HG03469 (cell line): ENCODE results near the gene UBXN7.
"Not testable (repeated sequence)": the region's sequence is repeated elsewhere in the genome, so short reads cannot be mapped to it uniquely, and the experiment has no call there.

Experiments
- ATAC-seq: cut with Tn5 transposase; IDR thresholded peaks from one replicate; pipeline ENCODE4 v1.9.1; 2021; ENCODE audit warnings: mild to moderate bottlenecking, moderate library complexity, moderate number of reproducible peaks; ENCODE audit not compliant: unreplicated experiment

The UBXN7 gene

DNA sequence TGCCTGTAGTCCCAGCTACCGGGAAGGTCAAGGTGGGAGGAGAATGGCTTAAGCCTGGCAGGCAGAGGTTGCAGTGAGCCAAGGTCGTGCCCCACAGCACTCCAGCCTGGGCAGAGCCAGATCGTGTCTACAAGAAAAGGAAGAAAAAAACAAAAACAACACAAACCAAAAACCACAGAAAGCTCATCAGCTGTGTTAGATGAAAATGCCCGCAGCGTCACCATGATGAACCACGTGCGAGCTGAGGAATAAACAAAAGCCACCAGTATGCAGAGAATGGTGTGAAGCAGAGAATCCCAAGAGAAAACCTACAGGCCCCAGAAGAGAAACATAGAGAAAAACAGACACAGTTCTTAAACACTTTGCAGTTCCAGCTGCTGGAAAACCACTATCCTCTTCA is 74.3 kb downstream of the UBXN7 start:
- ATAC-seq: no peak

DNA sequence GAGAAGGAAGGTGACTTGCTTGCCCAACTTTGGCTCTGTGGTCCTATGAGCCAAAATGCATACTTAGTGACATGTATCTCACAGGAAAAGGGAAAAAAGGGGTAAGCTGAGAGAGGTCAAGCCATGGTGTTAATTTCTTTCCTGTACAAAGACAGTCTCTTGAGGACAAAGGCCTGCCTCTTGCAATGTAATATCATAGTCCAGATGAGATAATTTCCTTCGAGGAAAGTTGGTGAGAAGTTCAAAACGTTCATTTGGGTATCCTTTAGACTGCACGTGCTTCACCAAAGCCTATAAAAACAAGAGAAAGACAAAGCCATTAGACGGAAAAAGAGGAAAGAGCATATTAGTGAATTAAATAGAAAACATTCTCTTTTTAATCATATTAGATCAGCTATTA is 75.7 kb downstream of the UBXN7 start:
- no peak for ATAC-seq

DNA sequence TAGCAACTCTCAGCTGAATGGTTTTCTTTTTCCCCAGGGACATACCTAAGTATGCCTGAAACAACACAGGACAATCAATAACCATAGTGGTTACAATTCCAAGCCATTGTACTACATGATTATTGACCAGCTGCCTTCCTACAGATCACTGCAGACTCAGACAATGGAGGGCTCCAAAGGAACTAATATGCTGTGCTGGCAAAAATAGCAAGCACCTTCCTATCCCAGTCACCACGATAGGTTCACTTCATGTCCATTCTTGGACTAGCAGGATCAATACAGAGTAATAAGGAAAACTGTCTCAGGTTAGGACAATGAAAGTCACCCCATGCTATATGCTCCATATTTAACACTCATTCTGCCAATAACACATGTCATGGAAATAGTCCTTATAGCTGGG is 76.6 kb downstream of the UBXN7 start:
- no peak for ATAC-seq

DNA sequence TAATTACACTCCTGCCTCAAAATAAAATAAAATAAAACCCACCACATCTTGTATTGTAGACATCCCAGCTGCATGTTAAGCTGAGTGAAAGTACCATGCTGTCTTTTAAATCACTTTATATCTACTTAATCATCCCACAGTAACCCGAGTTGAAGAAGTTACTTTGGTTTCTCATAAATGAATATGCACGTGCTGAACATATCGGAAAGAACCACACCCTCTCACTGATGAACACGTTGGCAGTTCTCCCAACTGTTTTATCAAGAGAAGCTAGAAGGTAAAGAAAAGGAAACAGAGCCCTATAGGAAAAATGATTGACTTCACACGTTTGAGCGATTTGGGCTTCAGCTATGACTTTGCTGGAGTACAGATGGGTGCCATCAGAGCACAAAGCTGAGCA is 78.1 kb downstream of the UBXN7 start:
- ATAC-seq: no peak

DNA sequence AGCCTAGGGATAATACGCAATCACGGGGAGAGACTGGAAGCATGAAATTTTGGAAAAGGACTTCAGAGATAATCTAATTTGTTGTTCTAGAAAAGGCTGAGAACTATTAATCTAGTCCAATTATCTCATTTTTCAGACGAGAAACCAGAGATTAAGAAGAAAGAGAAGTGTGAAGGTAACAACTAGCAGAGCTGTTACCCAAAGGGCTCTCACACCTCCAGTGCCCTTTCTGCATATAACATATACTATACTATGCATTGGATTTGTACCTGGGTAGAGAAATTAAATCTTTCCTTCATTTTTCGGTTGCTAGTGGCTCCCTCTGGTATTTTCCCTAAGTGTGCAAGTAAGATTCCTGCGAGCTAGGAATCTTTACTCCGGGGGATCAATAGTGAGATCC is 80.7 kb downstream of the UBXN7 start:
- ATAC-seq: no peak

DNA sequence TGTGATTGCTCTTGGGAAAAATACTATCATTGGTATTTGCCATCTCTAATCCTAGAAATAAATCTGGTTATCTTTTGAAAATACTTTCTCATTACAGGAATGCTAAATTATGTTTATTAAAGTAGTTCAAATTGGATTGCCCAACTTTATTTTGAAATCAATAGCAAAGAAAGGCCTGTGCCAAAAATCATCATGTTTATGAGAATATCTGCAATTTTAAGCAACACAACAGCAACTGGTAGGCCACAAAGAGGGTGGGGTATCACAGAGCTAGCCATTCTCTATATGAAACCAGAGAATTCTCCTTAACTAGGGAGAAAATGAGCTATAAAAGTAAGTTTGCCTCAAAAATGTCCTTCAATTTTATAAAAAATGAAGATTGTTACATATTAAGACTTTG is 82.2 kb downstream of the UBXN7 start:
- no peak for ATAC-seq

DNA sequence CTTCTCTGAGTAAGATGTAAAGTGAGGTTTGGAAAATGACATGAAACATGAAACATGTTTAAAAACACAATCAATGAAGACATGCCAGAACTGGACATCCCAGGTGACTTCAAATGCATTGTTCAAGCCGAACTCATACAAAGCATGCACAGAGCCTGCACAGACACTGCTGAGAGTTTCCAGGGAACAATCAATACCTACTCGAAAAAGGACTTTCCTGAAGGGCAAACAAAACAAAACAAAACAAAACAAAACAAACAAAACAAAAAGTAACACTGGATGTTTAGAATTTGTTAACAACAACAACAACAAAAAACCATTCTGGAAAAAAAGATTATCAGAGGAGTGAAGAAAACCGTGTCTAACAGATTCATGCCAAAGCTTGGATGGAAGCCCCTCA is 83.5 kb downstream of the UBXN7 start:
- ATAC-seq: no peak

DNA sequence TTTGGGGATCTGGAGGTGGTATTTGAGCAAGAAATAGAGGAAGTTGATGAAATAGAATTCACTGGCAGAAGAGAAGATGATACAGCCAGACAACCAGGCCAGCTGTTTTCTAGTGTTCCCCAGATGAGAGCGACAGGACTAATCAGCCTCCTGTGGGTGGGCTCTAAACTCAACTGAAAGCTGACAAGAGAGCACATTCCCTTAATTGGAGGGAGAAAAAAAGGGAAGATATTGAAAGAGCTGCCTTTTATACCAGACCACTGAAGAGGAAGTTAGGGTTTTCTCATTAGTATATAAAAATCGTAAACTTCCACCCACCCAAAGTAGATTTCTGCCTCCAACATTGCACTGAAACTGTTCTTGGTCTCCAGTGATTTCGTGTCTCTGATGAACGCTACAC is 87.6 kb downstream of the UBXN7 start:
- no peak for ATAC-seq

DNA sequence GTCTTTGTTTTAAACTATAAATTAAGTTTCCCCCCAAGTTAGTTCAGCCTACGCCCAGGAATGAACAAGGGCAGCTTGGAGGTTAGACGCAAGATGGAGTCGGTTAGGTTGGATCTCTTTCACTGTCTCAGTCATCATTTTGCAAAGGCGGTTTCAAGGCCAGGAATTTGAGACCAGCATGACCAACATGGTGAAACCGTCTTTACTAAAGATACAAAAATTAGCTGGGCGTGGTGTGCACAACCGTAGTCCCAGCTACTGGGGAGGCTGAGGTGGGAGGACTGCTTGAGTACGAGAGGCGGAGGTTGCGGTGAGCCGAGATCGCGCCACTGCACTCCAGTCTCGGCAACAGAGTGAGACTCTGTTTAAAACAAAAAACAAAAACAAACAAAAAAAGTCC is 88.3 kb downstream of the UBXN7 start:
- not testable (repeated sequence) for ATAC-seq

DNA sequence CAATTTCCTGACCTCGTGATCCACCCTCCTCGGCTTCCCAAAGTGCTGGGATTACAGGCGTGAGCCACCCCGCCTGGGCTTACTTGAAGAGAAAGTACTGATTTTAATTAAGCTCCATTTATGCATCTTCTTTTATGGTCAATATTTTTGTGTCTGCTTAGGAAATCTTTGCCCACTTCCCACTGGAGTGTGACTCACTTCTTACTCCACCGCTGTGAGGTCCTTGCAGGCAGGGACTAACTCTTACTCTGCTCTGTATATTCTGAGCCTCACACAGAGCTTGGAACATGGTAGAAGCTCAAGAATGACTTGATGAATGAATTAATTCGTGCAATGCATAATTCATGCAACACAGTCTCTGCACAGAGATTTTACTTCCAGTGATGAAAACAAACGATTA is 91.1 kb downstream of the UBXN7 start:
- ATAC-seq: no peak

DNA sequence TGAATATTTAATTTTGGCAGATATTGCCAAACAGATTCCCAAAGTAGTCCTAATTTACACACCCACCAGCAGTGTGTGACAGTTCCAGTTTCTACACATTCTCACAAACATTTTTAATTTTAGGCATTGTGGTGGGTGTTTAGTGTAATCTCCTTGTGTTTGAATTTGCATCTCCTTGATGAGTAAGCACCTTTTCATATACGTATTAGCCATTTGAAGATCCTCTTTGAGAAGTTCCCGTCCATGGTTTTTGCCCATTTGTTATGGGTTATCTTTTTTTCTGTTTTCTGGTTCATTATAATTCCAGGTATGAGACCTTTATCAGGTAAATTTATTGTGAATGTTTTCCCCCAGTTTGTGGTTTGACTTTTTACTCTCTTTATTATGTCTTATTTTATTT is 91.8 kb downstream of the UBXN7 start:
- ATAC-seq: no peak

DNA sequence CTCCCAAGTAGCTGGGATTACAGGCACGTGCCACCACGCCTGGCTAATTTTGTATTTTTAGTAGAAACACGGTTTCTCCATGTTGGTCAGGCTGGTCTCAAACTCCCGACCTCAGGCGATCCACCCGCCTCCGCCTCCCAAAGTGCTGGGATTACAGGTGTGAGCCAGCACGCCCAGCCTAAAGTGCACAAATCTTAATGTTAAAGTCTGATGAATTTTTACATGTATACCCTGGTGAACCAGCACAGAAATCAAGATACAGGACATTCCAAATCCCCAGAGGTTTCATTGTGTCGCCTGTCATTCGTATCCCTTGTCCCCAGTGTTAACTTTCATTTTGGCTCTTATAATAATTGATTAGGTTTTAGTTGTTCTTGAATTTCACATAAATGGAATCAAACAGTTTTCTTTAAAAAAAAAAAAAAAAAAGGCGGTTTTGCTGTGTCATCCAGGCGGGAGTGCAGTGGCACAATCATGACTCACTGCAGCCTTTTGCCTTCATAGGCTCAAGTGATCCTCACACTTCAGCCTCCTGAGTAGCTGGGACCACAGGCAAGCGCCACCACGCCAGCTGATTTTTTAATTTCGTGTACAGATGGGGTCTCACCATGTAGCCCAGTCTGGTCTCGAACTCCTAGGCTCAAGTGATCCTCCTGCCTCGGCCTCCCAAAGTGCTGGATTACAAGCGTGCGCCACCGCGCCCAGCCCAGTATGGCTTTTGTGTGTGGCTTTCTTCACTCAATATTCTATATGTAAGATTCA is 92.6 kb downstream of the UBXN7 start:
- ATAC-seq: no peak

DNA sequence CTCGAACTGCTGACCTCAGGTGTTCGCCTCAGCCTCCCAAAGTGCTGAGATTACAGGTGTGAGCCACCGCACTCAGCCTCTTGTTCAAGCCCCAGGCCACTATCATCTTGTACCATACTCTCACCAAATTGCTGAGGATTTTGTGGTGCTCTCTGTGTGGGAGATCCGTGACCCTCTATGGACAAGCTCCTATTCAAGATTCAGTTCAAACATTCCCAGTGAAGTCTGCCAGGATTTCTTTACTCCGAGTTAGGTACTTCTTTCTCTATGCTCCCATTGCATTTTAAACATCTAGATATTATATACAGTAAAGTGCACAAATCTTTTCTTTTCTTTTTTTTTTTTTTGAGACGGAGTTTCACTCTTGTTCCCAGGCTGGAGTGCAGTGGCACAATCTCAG is 93.2 kb downstream of the UBXN7 start:
- no peak for ATAC-seq

DNA sequence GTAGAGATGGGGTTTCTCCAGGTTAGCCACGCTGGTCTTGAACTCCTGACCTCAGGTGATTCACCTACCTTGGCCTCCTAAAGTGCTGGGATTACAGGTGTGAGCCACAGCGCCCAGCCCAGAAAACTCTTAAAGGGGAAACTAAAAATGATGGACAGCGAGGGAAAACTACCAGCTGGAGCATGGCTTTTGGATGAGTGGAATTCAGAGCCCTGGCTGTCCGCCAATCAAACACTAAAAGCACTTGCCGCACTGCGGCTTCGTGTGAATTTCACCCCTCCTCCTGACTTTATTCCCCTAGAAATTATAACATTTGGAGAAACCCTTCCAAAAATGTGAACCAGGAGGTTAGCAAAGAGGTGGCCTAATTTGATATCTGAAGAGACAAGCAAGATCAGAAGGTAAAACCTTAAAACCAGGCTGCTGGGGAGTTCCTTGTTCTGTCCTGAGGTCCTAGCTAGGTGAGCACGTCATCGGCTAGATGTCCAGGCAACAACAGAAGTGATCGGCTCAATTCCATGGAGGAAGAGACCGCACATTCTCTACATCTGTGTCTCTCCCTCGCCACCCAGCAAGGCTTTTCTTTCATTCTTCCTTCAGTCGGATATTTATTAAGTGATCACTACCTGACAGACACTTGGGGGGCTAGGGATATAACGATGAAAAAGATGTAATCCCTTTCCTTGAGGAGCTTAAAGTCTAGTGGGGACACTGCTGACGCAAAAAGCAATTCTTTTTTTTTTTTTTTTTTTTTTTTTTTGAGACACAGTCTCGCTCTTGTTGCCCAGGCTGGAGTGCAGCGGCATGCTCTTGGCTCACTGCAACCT is 95.7 kb downstream of the UBXN7 start:
- ATAC-seq: no peak

DNA sequence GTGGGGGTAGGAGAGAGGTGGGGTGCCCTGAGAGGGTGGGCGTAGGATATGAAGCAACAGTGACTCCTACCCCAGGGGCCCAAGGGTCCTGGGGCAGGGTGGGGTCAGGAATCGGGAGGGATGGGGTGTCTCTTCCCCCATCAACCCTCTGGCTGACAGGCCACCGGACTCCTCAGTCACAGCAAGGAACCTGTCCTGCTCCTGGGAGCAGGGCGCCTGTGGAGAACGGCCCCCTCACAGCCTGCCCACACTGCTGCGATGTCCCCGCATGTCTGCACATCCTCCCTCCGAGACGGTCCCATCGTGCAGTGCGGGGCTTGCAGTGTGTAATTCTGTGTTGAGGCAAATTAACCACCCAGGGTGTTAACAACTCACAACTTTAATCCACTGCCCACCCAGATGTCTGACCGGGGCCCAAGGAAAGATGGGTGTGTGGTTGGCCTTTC is 96.7 kb downstream of the UBXN7 start:
- no peak for ATAC-seq

DNA sequence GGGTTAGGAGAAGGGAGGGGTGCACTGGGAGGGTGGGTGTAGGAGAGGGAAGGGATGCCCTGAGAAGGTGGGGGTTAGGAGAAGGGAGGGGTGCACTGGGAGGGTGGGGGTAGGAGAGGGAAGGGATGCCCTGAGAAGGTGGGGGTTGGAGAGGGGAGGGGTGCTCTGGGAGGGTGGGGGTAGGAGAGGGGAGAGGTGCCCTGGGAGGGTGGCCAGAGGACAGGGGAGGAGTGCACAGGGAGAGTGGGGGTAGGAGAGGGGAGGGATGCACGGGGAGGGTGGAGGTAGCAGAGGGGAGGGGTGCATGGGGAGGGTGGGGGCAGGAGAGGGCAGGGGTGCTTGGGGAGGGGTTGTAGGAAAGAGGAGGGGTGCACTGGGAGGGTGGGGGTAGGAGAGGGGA is 97.2 kb downstream of the UBXN7 start:
- ATAC-seq: no peak

DNA sequence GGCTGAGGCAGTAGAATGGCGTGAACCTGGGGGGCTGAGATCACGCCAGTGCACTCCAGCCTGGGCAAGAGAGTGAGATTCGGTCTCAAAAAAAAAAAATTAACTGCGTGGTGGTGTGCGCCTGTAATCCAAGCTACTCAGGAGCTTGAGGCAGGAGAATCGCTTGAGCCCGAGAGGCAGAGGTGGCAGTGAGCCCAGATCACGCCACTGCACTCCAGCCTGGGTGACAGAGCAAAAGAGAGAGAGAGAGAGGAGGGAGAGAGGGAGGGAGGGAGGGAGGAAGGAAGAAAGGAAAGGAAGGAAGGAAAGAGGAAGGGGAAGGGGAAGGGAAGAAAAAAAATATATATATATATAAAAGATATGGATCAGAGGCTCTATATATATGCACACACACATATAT is 100.1 kb downstream of the UBXN7 start:
- ATAC-seq: no peak

DNA sequence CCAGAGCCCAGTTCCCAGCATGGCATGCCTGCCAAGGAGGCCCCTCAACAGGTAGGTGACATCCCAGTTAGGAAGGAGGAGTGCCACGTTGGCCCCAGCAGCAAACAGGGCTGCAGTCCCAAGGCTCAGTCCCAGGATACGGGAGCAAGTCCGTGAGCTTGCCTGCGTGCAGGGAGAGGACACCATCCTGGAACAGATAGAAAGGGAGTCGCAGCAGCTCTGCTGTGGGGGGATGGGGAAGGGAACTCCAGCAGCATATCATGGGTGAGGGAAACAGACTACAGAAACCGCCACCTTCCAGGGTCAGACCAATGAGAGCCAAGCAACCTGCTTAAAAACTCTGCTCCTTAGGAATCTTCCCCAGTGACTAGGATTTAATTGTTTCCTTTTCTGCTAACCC is 104.8 kb downstream of the UBXN7 start:
- ATAC-seq: no peak

DNA sequence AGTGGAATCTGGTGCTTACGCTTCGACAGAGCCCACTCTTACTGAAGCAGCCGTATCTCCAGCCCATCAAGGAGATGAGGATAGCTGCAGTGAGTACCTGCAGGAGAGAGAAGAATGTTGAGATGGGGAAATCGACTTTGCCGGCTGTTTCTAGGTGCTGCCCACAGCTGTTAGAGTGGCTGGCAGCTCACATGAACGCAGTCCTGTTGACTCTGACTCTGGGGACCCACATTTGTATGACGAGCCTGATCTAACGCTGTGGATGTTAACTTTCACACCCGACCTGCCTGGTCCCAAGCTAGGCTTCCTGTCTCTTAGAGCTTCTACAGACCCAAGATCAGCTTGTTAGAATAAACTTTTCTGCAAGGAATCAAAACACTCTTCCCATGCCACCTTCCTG is 105.3 kb downstream of the UBXN7 start:
- ATAC-seq: no peak

DNA sequence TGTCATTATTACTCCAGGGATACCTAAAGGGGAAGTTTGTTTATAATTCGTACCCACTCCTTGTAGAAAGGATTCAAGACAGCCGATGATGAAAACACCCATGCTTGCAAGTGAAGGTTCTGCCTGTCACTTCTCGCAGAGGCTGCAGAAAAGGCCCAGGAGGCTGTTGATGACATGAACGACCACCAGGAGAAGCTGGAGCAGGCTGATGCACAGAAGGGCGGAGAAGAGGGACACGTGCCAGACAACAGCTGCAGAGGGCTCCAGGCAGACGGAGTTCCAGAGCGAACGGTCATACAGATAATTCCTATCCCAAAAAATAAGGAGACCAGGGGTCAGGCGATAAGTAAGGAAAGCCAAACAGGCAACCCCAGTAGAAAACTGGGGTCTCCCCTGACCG is 108.5 kb downstream of the UBXN7 start:
- ATAC-seq: no peak

DNA sequence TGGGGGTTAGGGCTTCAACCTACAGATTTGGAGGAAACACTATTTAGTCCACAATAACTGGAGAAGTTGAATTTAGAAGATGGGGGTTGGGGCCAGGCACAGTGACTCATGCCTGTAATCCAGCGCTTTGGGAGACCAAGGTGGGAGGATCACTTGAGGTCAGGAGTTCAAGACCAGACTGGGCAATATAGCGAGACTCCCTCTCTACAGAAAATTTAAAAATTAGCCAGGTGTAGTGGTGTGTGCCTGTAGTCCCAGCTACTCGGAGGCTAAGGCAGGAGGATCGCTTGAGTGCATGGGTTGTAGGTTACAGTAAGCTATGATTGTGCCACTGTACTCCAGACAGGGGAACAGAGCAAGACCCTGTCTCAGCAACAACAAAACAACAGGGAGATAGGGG is 109.2 kb downstream of the UBXN7 start:
- ATAC-seq: no peak

DNA sequence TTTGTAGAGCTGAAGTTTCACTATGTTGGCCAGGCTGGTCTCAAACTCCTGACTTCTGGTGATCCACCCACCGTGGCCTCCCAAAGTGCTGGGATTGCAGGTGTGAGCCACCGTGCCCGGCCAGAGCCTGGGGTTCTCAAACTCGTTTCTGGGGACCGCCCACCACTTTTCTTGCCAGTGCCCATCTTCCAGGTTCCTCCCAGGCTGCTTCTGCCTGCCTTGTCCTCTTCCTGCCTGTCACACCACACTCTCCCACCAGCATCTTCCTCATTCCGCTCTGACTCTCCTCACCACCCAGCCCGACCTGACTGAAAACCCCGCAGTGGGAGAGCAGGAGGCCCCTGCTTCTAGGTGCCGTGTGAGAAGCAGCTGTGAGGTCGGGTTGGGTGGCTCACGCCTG is 111.1 kb downstream of the UBXN7 start:
- ATAC-seq: no peak
